GM19193 (cell line): ENCODE results near the gene TMEM222.

Source experiments
- POLR2A ChIP-seq: IDR thresholded peaks from 4 replicates; pipeline ENCODE4 v1.6.1; 2011; ENCODE audit not compliant: insufficient read depth, insufficient read length; ENCODE audit errors: extremely low read depth

The TMEM222 gene

GRCh38 chr1:27358928-27359313 lies 37.0 kb downstream of the TMEM222 start:
- TF ChIP-seq POLR2A = no peak

GRCh38 chr1:27359822-27360158 lies 37.8 kb downstream of the TMEM222 start:
- TF ChIP-seq POLR2A = no peak

- TF ChIP-seq POLR2A = no peak
These were observed 38.4 kb downstream of the TMEM222 start for GRCh38 chr1:27360159-27361043.

- TF ChIP-seq POLR2A = no peak
These were observed 39.1 kb downstream of the TMEM222 start for GRCh38 chr1:27361044-27361402.

- TF ChIP-seq POLR2A = no peak
These were observed 39.6 kb downstream of the TMEM222 start for GRCh38 chr1:27361553-27361952.

- no peak for TF ChIP-seq POLR2A
These were observed 42.1 kb downstream of the TMEM222 start for GRCh38 chr1:27363766-27364695.

- TF ChIP-seq POLR2A = no peak
These were observed 42.9 kb downstream of the TMEM222 start for GRCh38 chr1:27364696-27365371.

GRCh38 chr1:27365372-27366112 lies 43.6 kb downstream of the TMEM222 start:
- no peak for TF ChIP-seq POLR2A

- no peak for TF ChIP-seq POLR2A
These were observed 44.1 kb downstream of the TMEM222 start for GRCh38 chr1:27366113-27366410.

GRCh38 chr1:27366411-27367159 lies 44.6 kb downstream of the TMEM222 start, which contains the start of gene MAP3K6:
MAP3K6 (minus strand) TSS chr1:27366961; CDS start chr1:27366597, 364 bp downstream.
- no peak for TF ChIP-seq POLR2A

- TF ChIP-seq POLR2A = no peak
These were observed 45.2 kb downstream of the TMEM222 start for GRCh38 chr1:27367160-27367650.

GRCh38 chr1:27368869-27369582 lies 47.1 kb downstream of the TMEM222 start:
- no peak for TF ChIP-seq POLR2A
